HepG2 (cell line): ENCODE measurements around the gene TALDO1. TPM values are rescaled to one million over a fixed set of nuclear protein-coding genes. Genes with fewer than 3 reads are reported as not detected.

Source experiments
- AGO2 ChIP-seq: fragments of 200-400 bp; formaldehyde crosslinking; optimal IDR thresholded peaks from 2 replicates; pipeline ENCODE3; 2017; ENCODE audit warnings: mild to moderate bottlenecking, low read depth, low read length, moderate library complexity
- ATF1 ChIP-seq: IDR thresholded peaks from 2 replicates; pipeline ENCODE4 v1.6.1; 2016; ENCODE audit warnings: mild to moderate bottlenecking, control low read depth
- BRD4 ChIP-seq: sonication (generic); formaldehyde crosslinking; IDR thresholded peaks from 2 replicates; pipeline ENCODE4 v1.4.0; 2020; ENCODE audit warnings: missing genetic modification reagents
- HNRNPL ChIP-seq: fragments of 200-400 bp; formaldehyde crosslinking; IDR thresholded peaks from 2 replicates; pipeline ENCODE4 v1.6.1; 2017; ENCODE audit warnings: mild to moderate bottlenecking, low read depth, low read length
- LCORL ChIP-seq, 2 experiments: fragments of 450-650 bp in 1 of 2; sonication (generic) in 1 of 2; formaldehyde crosslinking in 1 of 2; IDR thresholded peaks; 2 replicates each; pipeline versions ENCODE4 v1.5.0 to v1.6.1; 2017 to 2020; ENCODE audit warnings: antibody characterized with exemption in 1 of 2, missing genetic modification reagents in 1 of 2
- MAFK ChIP-seq, 2 experiments: IDR thresholded peaks in 1 of 2; conservative IDR thresholded peaks in 1 of 2; 2 replicates each; pipeline ENCODE4 v1.6.1; 2011; ENCODE audit warnings: improper control_type of control experiment in 2 of 2, low read length in 2 of 2
- MXI1 ChIP-seq: IDR thresholded peaks from 3 replicates; pipeline ENCODE4 v1.6.1; 2012; ENCODE audit warnings: low read depth, low read length, inconsistent platforms, borderline replicate concordance
- PTBP1 ChIP-seq: fragments of 200-400 bp; formaldehyde crosslinking; IDR thresholded peaks from 2 replicates; pipeline ENCODE4 v1.6.1; 2018; ENCODE audit warnings: low read length, low read depth; ENCODE audit not compliant: poor library complexity, severe bottlenecking
- RFX3 ChIP-seq: IDR thresholded peaks from 2 replicates; pipeline ENCODE4 v1.6.1; 2016; ENCODE audit warnings: missing biosample characterization, missing genetic modification reagents
- SP140L ChIP-seq: sonication (generic); formaldehyde crosslinking; IDR thresholded peaks from 2 replicates; pipeline ENCODE4 v1.4.0; 2020; ENCODE audit warnings: missing genetic modification reagents, borderline replicate concordance
- SPEN ChIP-seq: sonication (generic); formaldehyde crosslinking; IDR thresholded peaks from 2 replicates; pipeline ENCODE4 v1.5.1; 2020; ENCODE audit warnings: low read depth, mild to moderate bottlenecking, missing genetic modification reagents
- TBL1XR1 ChIP-seq: fragments of 150-350 bp; IDR thresholded peaks from 2 replicates; pipeline ENCODE4 v1.6.1; 2014; ENCODE audit warnings: borderline replicate concordance, low read length; ENCODE audit not compliant: partially characterized antibody
- YEATS2 ChIP-seq: sonication (generic); formaldehyde crosslinking; IDR thresholded peaks from 2 replicates; pipeline ENCODE4 v1.4.0; 2020; ENCODE audit warnings: missing genetic modification reagents, borderline replicate concordance
- ZBTB42 ChIP-seq: sonication (generic); formaldehyde crosslinking; IDR thresholded peaks from 2 replicates; pipeline ENCODE4 v1.5.0; 2020; ENCODE audit warnings: mild to moderate bottlenecking, missing genetic modification reagents
- ZNF572 ChIP-seq: sonication (generic); formaldehyde crosslinking; IDR thresholded peaks from 2 replicates; pipeline ENCODE4 v1.5.1; 2020; ENCODE audit warnings: mild to moderate bottlenecking, missing genetic modification reagents
- ZNF775 ChIP-seq: sonication (generic); formaldehyde crosslinking; IDR thresholded peaks from 2 replicates; pipeline ENCODE4 v1.4.0; 2020; ENCODE audit warnings: missing genetic modification reagents, mild to moderate bottlenecking, moderate library complexity, borderline replicate concordance
- polyA plus RNA-seq, 8 experiments: library from polyadenylated mRNA; depleted of rRNA in 3 of 8; stranded (reverse) in 7 of 8; unstranded in 1 of 8; fragments of >200 nt; fragmentation: Illumina TruSeq in 4 of 8; extraction: Trizol in 4 of 8; gene quantifications; 2 replicates each; pipeline versions ENCODE4 v1.2.1 to v1.2.3, GENCODE V29; 2011 to 2016; ENCODE audit warnings: low read depth in 4 of 8, missing spikeins in 1 of 8, mixed read lengths in 1 of 8; ENCODE audit not compliant: insufficient read depth in 1 of 8
- total RNA-seq, 5 experiments: library from RNA; depleted of rRNA; stranded (reverse); fragments of >200 nt; fragmentation: Illumina TruSeq; extraction: Trizol; gene quantifications; 2 replicates each; pipeline ENCODE4 v1.2.3, GENCODE V29; 2016; ENCODE audit warnings: low read depth in 1 of 5
- TF ChIP-seq, protein P1 (sequence below): sonication (generic); formaldehyde crosslinking; IDR thresholded peaks from 2 replicates; pipeline ENCODE4 v1.8.1; 2023; ENCODE audit warnings: mild to moderate bottlenecking, missing genetic modification reagents, borderline replicate concordance
- TF ChIP-seq, protein P2 (sequence below): sonication (generic); formaldehyde crosslinking; conservative IDR thresholded peaks from 2 replicates; pipeline ENCODE4 v1.8.0; 2022; ENCODE audit warnings: mild to moderate bottlenecking, moderate library complexity, missing genetic modification reagents
- TF ChIP-seq, protein P3 (sequence below): sonication (generic); formaldehyde crosslinking; IDR thresholded peaks from 2 replicates; pipeline ENCODE4 v1.4.0; 2020; ENCODE audit warnings: mild to moderate bottlenecking, low read depth, missing genetic modification reagents
- TF ChIP-seq, protein P4 (sequence below): sonication (generic); formaldehyde crosslinking; IDR thresholded peaks from 2 replicates; pipeline ENCODE4 v1.8.0; 2022; ENCODE audit warnings: missing genetic modification reagents, mild to moderate bottlenecking, moderate library complexity, borderline replicate concordance
- TF ChIP-seq, protein P5 (sequence below): fragments of 450-650 bp; IDR thresholded peaks from 2 replicates; pipeline ENCODE4 v1.6.1; 2017

TALDO1 gene
- total and polyA plus RNA-seq, 2 of the 13 experiments (the other 11 are each of a cell fraction or from before 2014, with no cell fraction given): 107 to 240 TPM

DNA sequence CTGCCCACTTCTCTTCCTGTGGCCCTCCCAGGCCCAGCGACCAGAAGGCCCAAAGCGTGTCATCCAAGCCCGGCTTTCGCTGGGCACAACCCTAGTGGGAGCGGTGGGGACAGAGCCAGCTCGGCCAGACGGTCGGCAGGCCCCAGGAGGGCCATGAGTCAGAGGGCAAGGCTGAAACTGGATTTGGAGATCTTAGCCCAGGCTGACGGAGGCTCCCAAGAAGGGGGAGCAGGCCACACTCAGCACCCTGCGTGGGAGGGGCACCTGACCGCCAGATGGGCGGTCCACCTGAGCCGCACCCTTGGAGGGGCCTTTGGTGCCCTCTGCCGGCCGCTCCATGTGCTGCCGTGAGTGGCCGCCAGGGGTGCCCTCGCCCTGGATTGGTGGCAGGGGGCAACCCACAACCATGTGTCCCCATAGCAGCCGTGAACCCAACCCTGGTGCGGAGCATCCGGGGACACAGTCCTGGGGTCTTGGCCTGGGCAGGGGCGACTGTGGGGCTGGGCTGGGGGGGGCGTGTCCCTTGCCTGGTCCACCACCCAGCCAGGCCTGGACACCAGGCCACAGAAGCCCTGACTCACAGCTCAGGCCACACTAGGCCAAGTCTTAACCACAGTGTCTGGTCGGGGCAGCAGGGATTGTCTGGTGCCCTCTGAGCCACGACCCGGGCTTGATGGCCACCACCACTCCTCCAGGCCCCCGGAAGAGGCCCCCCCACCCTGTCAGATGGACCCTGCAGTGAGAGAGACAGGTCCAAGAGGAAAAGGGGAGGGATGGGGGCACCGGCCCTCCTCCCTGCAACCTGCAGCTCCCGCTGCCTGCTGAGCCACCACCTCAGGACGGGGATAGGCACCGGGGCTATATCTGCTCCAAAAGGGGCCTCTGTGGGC, 19.2 kb upstream of the TALDO1 start (continued):
- TF ChIP-seq PTBP1 (peak; percentile 19), SP140L (CRISPR knock-in tag) (no peak), AGO2 (peak; percentile 95), SPEN (peak; percentile 76), MXI1 (peak; percentile 69; the same call in 1 of the 3 replicates), RFX3 (CRISPR knock-in tag) (no peak), ZNF572 (CRISPR knock-in tag) (0 out of 2 replicates have a peak, but pooled peaks have one; percentile 79), MAFK (conservative IDR thresholded peaks at IDR 0.05 in 1 of 2, IDR thresholded peaks at IDR 0.05 in 1 of 2; ENCODE audit: low read length in 2 of 2) (no peak), LCORL (IDR thresholded peaks at IDR 0.05) (no peak), LCORL (CRISPR knock-in tag; IDR thresholded peaks at IDR 0.05) (peak; percentile 84), HNRNPL (peak; percentile 99), ZNF775 (CRISPR knock-in tag) (no peak), ZBTB42 (no peak), ATF1 (CRISPR knock-in tag) (no peak), TBL1XR1 (no peak), BRD4 (CRISPR knock-in tag) (0 out of 2 replicates have a peak, but pooled peaks have one; percentile 15), YEATS2 (peak; percentile 23; the same call in 1 of the 2 replicates)
- TF ChIP-seq, protein P1, sequence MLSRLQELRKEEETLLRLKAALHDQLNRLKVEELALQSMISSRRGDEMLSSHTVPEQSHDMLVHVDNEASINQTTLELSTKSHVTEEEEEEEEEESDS (CRISPR knock-in tag): 0 out of 2 replicates have a peak, but pooled peaks have one; percentile 63
- TF ChIP-seq, protein P2, sequence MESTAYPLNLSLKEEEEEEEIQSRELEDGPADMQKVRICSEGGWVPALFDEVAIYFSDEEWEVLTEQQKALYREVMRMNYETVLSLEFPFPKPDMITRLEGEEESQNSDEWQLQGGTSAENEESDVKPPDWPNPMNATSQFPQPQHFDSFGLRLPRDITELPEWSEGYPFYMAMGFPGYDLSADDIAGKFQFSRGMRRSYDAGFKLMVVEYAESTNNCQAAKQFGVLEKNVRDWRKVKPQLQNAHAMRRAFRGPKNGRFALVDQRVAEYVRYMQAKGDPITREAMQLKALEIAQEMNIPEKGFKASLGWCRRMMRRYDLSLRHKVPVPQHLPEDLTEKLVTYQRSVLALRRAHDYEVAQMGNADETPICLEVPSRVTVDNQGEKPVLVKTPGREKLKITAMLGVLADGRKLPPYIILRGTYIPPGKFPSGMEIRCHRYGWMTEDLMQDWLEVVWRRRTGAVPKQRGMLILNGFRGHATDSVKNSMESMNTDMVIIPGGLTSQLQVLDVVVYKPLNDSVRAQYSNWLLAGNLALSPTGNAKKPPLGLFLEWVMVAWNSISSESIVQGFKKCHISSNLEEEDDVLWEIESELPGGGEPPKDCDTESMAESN (CRISPR knock-in tag): 0 out of 2 replicates have a peak, but pooled peaks have one; percentile 57
- TF ChIP-seq, protein P3, sequence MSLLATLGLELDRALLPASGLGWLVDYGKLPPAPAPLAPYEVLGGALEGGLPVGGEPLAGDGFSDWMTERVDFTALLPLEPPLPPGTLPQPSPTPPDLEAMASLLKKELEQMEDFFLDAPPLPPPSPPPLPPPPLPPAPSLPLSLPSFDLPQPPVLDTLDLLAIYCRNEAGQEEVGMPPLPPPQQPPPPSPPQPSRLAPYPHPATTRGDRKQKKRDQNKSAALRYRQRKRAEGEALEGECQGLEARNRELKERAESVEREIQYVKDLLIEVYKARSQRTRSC (CRISPR knock-in tag): no peak
- TF ChIP-seq, protein P4, sequence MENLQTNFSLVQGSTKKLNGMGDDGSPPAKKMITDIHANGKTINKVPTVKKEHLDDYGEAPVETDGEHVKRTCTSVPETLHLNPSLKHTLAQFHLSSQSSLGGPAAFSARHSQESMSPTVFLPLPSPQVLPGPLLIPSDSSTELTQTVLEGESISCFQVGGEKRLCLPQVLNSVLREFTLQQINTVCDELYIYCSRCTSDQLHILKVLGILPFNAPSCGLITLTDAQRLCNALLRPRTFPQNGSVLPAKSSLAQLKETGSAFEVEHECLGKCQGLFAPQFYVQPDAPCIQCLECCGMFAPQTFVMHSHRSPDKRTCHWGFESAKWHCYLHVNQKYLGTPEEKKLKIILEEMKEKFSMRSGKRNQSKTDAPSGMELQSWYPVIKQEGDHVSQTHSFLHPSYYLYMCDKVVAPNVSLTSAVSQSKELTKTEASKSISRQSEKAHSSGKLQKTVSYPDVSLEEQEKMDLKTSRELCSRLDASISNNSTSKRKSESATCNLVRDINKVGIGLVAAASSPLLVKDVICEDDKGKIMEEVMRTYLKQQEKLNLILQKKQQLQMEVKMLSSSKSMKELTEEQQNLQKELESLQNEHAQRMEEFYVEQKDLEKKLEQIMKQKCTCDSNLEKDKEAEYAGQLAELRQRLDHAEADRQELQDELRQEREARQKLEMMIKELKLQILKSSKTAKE (CRISPR knock-in tag): no peak
- TF ChIP-seq, protein P5, sequence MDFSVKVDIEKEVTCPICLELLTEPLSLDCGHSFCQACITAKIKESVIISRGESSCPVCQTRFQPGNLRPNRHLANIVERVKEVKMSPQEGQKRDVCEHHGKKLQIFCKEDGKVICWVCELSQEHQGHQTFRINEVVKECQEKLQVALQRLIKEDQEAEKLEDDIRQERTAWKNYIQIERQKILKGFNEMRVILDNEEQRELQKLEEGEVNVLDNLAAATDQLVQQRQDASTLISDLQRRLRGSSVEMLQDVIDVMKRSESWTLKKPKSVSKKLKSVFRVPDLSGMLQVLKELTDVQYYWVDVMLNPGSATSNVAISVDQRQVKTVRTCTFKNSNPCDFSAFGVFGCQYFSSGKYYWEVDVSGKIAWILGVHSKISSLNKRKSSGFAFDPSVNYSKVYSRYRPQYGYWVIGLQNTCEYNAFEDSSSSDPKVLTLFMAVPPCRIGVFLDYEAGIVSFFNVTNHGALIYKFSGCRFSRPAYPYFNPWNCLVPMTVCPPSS: no peak
